Suprapubic skin (tissue), 4 donors: Measurements from ENCODE around the gene DUS2.

Experiments
- CTCF ChIP-seq, 2 donors: fragments of 200-600 bp in 1 of 2; fragments of 450-650 bp in 1 of 2; sonication (generic) in 1 of 2; IDR thresholded peaks; one replicate each; pipeline ENCODE4 v1.5.1; 2016 to 2019; ENCODE audit warnings: antibody characterized with exemption in 2 of 2, mild to moderate bottlenecking in 1 of 2, moderate library complexity in 1 of 2
- POLR2A ChIP-seq, 2 donors: fragments of 450-650 bp; IDR thresholded peaks; one replicate each; pipeline ENCODE4 v1.6.1; 2017; ENCODE audit warnings: antibody characterized with exemption in 2 of 2, mild to moderate bottlenecking in 2 of 2, moderate library complexity in 2 of 2
- POLR2AphosphoS5 ChIP-seq, 3 donors: sonication (generic); formaldehyde crosslinking; IDR thresholded peaks; one replicate each; pipeline ENCODE4 v1.6.1; 2017; ENCODE audit warnings: antibody characterized with exemption in 3 of 3

- TF ChIP-seq POLR2A (IDR thresholded peaks at IDR 0.05) (no peak), CTCF (IDR thresholded peaks at IDR 0.05) (no peak), POLR2AphosphoS5 (IDR thresholded peaks at IDR 0.05) (no peak)
Observed at GRCh38 chr16:68070806-68071517, 47.9 kb downstream of the DUS2 start.
